ENCODE measurements around the gene NUSAP1.
"Not testable (repeated sequence)": the region's sequence is repeated elsewhere in the genome, so short reads cannot be mapped to it uniquely, and the experiment has no call there.

Gene NUSAP1

GRCh38 chr15:41347236-41347635 is 14.6 kb downstream of the NUSAP1 start:
- TF ChIP-seq CTCF (IDR thresholded peaks at IDR 0.05; ENCODE audit: extremely low read depth, insufficient read depth, missing control alignments) = no peak
- no peak for DNase-seq (ENCODE audit: low spot score)
- in situ Hi-C loops (cut with MboI; ENCODE audit: low pct_unique_long_range_greater_than_20kb, low sequenced_read_pairs, unreplicated experiment) = no loop called here

GRCh38 chr15:41350057-41350717 is 17.5 kb downstream of the NUSAP1 start:
- TF ChIP-seq CTCF (IDR thresholded peaks at IDR 0.05; ENCODE audit: extremely low read depth, insufficient read depth, missing control alignments) = no peak
- no peak for DNase-seq (ENCODE audit: low spot score)
- in situ Hi-C loops (cut with MboI; ENCODE audit: low pct_unique_long_range_greater_than_20kb, low sequenced_read_pairs, unreplicated experiment) = no loop called here

- DNase-seq (ENCODE audit: low spot score) = no peak
- in situ Hi-C loops (cut with MboI; ENCODE audit: low pct_unique_long_range_greater_than_20kb, low sequenced_read_pairs, unreplicated experiment) = no loop called here
- no peak for TF ChIP-seq CTCF (IDR thresholded peaks at IDR 0.05; ENCODE audit: extremely low read depth, insufficient read depth, missing control alignments)
Observed at GRCh38 chr15:41354371-41354770, 21.7 kb downstream of the NUSAP1 start.

- in situ Hi-C loops (cut with MboI; ENCODE audit: low pct_unique_long_range_greater_than_20kb, low sequenced_read_pairs, unreplicated experiment) = no loop called here
- DNase-seq (ENCODE audit: low spot score) = no peak
- TF ChIP-seq CTCF (IDR thresholded peaks at IDR 0.05; ENCODE audit: extremely low read depth, insufficient read depth, missing control alignments) = no peak
Observed at GRCh38 chr15:41367418-41367817, 34.7 kb downstream of the NUSAP1 start.

GRCh38 chr15:41377978-41378377 is 45.3 kb downstream of the NUSAP1 start:
- in situ Hi-C loops (cut with MboI; ENCODE audit: low pct_unique_long_range_greater_than_20kb, low sequenced_read_pairs, unreplicated experiment) = no loop called here
- no peak for DNase-seq (ENCODE audit: low spot score)
- TF ChIP-seq CTCF (IDR thresholded peaks at IDR 0.05; ENCODE audit: extremely low read depth, insufficient read depth, missing control alignments) = no peak

GRCh38 chr15:41383974-41384749 is 51.5 kb downstream of the NUSAP1 start:
- DNase-seq (ENCODE audit: low spot score); in situ Hi-C loops (cut with MboI; ENCODE audit: low pct_unique_long_range_greater_than_20kb, low sequenced_read_pairs, unreplicated experiment): not testable (repeated sequence)

- no peak for TF ChIP-seq CTCF (IDR thresholded peaks at IDR 0.05; ENCODE audit: extremely low read depth, insufficient read depth, missing control alignments)
- in situ Hi-C loops (cut with MboI; ENCODE audit: low pct_unique_long_range_greater_than_20kb, low sequenced_read_pairs, unreplicated experiment) = no loop called here
Observed at GRCh38 chr15:41387646-41388045, 55.0 kb downstream of the NUSAP1 start.

More at GRCh38 chr15:41387646-41388045, 55.0 kb downstream of the NUSAP1 start:
- DNase-seq (ENCODE audit: low spot score) = no peak
